ENCODE results near the gene TAF5L.

DNA sequence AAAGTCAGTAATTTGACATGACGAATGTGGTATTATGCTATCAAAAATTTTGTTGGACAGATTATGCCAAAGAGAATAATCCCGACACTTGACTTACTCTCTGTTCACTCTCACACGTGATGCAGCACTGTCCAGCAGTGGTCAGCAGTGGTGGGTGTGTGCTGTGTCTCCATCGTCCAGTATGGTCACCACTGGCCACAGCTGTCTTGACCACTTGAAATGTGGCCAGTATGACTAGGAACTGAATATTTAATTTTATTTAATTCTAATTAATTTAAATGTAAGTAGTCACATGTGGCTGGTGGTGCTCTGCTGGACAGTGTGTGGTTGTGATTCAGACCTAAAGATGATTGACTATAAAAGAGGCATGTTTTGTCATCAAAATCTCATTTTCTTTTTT is 24.1 kb upstream of the TAF5L start:
- TF ChIP-seq, protein P1, sequence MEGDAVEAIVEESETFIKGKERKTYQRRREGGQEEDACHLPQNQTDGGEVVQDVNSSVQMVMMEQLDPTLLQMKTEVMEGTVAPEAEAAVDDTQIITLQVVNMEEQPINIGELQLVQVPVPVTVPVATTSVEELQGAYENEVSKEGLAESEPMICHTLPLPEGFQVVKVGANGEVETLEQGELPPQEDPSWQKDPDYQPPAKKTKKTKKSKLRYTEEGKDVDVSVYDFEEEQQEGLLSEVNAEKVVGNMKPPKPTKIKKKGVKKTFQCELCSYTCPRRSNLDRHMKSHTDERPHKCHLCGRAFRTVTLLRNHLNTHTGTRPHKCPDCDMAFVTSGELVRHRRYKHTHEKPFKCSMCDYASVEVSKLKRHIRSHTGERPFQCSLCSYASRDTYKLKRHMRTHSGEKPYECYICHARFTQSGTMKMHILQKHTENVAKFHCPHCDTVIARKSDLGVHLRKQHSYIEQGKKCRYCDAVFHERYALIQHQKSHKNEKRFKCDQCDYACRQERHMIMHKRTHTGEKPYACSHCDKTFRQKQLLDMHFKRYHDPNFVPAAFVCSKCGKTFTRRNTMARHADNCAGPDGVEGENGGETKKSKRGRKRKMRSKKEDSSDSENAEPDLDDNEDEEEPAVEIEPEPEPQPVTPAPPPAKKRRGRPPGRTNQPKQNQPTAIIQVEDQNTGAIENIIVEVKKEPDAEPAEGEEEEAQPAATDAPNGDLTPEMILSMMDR (conservative IDR thresholded peaks at IDR 0.05; ENCODE audit: low read depth in 2 of 2), result no peak
- TF ChIP-seq ZNF331 (CRISPR knock-in tag; IDR thresholded peaks at IDR 0.05; ENCODE audit: low read depth) (no peak), CREB1 (CRISPR knock-in tag; IDR thresholded peaks at IDR 0.05; ENCODE audit: low read depth) (no peak), EZH2phosphoT487 (IDR thresholded peaks at IDR 0.05; ENCODE audit: unreplicated experiment) (no peak), POLR2AphosphoS5 (IDR thresholded peaks at IDR 0.05; ENCODE audit: low read depth) (no peak), ETS1 (IDR thresholded peaks at IDR 0.05) (no peak), EZH2 (IDR thresholded peaks at IDR 0.05; ENCODE audit: low read depth, unreplicated experiment) (no peak), JUNB (IDR thresholded peaks at IDR 0.05; ENCODE audit: unreplicated experiment) (no peak), ZNF462 (CRISPR knock-in tag; IDR thresholded peaks at IDR 0.05) (no peak)
- TF ChIP-seq, protein P2, sequence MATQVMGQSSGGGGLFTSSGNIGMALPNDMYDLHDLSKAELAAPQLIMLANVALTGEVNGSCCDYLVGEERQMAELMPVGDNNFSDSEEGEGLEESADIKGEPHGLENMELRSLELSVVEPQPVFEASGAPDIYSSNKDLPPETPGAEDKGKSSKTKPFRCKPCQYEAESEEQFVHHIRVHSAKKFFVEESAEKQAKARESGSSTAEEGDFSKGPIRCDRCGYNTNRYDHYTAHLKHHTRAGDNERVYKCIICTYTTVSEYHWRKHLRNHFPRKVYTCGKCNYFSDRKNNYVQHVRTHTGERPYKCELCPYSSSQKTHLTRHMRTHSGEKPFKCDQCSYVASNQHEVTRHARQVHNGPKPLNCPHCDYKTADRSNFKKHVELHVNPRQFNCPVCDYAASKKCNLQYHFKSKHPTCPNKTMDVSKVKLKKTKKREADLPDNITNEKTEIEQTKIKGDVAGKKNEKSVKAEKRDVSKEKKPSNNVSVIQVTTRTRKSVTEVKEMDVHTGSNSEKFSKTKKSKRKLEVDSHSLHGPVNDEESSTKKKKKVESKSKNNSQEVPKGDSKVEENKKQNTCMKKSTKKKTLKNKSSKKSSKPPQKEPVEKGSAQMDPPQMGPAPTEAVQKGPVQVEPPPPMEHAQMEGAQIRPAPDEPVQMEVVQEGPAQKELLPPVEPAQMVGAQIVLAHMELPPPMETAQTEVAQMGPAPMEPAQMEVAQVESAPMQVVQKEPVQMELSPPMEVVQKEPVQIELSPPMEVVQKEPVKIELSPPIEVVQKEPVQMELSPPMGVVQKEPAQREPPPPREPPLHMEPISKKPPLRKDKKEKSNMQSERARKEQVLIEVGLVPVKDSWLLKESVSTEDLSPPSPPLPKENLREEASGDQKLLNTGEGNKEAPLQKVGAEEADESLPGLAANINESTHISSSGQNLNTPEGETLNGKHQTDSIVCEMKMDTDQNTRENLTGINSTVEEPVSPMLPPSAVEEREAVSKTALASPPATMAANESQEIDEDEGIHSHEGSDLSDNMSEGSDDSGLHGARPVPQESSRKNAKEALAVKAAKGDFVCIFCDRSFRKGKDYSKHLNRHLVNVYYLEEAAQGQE (IDR thresholded peaks at IDR 0.05; ENCODE audit: unreplicated experiment), result no peak

All from GM23338 (cell line).